ENCODE measurements around the gene HTR3B.
"Not testable (repeated sequence)": the region's sequence is repeated elsewhere in the genome, so short reads cannot be mapped to it uniquely, and the experiment has no call there.

Gene HTR3B, protein sequence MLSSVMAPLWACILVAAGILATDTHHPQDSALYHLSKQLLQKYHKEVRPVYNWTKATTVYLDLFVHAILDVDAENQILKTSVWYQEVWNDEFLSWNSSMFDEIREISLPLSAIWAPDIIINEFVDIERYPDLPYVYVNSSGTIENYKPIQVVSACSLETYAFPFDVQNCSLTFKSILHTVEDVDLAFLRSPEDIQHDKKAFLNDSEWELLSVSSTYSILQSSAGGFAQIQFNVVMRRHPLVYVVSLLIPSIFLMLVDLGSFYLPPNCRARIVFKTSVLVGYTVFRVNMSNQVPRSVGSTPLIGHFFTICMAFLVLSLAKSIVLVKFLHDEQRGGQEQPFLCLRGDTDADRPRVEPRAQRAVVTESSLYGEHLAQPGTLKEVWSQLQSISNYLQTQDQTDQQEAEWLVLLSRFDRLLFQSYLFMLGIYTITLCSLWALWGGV

DNA sequence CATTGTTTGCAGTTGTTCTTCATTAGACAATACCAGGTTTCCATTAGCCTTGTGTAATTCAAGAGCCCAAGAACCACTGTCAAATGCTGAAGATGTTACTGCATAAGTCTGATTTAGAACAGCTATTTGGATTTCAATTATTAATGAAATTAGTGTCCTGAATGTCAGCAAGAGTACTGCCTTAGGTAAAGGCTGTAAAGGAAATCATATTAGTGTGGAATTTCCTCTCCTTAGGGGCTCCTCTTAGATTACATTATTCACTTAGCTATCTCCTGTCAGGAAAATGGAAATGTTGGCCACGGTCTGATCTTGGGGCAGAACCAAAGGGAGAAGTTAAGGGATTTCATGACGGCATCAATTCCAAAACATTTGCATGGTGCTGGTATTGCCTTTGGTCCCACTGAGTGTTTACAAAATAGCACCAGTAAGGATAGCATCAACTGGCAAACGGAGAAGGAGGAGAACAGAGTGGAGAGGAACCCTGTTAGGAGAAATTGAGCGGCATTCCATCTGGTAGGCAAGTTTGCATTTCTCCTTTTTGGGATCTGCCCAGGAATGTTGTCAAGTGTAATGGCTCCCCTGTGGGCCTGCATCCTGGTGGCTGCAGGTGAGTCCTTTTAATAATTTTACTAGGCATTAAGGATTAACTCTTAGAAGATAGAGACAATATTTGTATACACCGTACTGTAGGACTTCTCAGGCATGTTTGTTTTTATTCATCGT lies at the start of gene HTR3B:
Gene HTR3B, plus strand, starts transcription at position 418 of the 723 bp plus-strand sequence. Its CDS starts 138 bp downstream, at position 556.
- DNase-seq (ENCODE audit: low spot score), result no peak

DNA sequence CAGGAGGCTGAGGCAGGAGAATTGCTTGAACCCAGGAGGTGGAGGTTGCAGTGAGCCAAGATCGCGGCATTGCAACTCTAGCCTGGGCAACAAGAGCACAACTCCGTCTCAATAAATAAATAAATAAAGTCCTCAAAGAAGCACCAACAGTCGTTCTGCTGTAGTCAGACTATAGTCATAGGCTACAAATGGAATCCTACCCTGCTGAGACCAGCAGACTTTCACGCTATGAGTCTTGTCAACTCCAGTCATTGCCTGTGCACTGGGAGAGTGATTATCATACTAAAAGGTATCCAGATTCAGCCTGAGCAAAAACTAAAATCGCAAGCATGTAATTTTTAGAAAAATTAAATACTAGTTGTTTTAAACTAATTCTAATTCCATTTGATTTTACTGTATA lies 48.8 kb upstream of the HTR3B start:
- no peak for DNase-seq (ENCODE audit: low spot score)

DNA sequence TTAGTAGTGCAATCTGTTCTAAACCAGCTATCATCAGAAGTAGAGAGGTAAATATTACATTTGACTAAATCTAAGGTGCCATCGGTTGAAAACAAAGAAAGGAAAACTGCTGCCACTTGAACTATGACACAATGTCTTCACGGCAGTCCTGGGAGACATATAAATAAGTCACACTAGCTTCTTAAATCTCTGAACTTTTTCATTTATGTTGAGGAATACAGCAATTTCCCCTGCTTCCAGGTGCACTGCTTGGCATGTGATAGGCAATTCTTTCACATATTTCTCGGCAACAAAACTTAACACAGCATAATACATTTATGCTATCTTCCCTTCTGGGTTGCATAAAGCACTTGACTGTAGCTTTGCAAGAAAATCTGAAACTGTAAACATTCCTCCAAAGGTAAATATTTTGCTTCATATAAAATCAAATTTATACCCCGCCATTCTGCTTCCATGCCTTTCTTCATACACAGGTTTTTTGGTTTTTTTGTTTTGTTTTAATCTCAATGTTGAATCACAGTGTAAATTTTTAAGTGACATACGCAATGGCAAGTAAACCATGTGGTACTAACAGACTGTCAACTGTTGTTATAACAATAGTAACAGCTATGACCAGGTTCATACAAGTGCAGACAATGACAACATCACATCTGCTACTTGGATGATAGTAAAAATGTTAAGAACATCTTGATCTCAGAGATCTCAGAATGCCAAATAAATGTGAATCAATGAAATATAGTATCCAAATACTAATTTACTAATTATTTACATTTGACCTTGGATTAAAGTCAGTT lies 47.4 kb upstream of the HTR3B start:
- no peak for DNase-seq (ENCODE audit: low spot score)

- no peak for DNase-seq (ENCODE audit: low spot score)
Observed at GRCh38 chr11:113859665-113860064, 44.9 kb upstream of the HTR3B start.

GRCh38 chr11:113862435-113862834 lies 42.2 kb upstream of the HTR3B start:
- no peak for DNase-seq (ENCODE audit: low spot score)

- no peak for DNase-seq (ENCODE audit: low spot score)
Observed at GRCh38 chr11:113864410-113864809, 40.2 kb upstream of the HTR3B start.

DNA sequence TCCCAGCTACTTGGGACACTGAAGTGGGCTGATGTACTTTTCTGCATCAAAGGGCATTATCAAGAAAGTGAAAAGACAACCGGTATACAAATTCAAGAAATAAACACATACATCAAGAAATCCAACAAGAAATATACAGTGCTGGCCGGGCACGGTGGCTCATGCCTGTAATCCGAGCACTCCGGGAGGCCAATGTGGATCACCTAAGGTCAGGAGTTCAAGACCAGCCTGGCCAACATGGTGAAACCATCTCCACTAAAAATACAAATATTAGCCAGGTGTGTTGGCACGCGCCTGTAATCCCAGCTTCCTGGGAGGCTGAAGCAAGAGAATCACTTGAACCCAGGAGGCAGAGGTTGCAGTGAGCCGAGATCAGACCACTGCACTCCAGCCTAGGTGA lies 38.7 kb upstream of the HTR3B start:
- DNase-seq (ENCODE audit: low spot score), result no peak

DNA sequence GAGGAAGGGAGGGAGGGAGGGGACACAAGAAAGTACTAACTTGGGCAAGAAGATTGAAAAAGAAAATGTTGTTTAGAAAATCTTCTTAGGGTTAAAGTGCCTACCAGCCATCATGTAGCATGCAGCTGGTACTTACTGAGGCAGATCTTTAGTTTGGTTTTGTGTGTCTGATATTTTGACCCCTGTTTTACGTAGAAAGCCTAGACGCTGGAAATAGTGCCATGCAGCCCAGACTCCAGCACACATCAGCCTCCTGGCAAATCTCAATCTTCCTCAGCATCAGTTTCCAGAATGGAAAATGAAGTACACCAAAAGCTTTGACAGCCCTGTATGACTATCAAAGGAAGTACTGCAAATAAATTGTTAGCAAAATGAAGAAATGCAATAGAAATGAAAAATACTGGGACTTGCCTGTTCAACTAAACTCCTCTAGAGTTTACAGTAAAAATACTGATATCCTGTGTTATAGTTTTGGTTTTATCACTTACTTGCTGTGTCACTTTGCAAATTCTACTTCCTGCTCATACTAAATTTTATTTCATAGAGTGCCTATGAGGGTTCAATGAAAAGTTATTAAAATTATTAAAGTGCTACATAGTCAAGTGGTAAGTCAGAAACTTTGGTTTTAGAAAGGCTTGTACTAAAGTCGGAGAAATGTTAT lies 36.6 kb upstream of the HTR3B start:
- DNase-seq (ENCODE audit: low spot score), result no peak

GRCh38 chr11:113871336-113871735 lies 33.3 kb upstream of the HTR3B start:
- no peak for DNase-seq (ENCODE audit: low spot score)

- DNase-seq (ENCODE audit: low spot score), result no peak
Observed at GRCh38 chr11:113873236-113873626, 31.4 kb upstream of the HTR3B start.

DNA sequence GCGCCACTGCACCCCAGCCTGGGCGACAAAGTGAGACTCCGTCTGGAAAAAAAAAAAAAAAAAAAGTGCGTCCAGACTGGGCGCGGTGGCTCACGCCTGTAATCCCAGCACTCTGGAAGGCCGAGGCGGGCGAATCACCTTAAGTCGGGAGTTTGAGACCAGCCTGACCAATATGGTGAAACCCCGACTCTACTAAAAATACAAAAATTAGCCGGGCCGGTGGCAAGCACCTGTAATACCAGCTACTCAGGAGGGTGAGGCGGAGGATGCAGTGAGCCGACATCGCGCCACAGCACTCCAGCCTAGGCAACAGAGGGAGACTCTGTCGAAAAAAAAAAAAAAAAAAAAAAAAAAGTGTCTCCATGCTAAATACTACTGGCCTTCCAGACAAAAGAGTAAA lies 30.5 kb upstream of the HTR3B start:
- no peak for DNase-seq (ENCODE audit: low spot score)

DNA sequence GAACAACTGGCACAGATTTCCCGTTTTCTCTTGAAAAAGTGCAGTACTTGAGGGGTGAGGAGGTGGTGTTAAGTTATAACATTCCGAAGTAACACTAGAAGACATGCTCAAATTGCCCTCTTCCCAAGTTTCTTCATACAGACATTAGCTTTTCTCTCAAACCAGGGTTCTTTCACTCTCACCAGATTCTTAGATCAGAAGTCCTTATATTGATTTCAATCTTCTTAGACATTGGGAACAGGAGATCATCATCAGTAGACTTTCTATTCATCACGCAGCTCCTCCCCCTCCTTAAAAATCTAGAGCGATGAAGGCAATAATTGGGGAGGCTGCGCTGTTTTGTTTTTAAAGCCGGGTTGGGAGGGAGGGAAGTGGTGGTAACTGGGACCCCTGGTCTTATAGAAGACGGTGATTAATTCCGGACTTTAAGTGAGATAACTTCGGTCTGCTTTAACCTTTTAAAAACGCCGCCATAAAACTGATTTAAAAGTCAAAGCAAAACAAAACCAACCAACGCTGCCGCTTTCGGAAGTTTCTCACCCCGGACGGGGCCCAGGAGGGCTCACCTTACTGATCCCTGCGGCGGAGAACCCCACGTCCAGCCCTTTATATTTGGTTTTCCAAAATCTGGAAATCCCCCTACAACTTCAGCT lies 29.9 kb upstream of the HTR3B start:
- DNase-seq (ENCODE audit: low spot score), result no peak

DNA sequence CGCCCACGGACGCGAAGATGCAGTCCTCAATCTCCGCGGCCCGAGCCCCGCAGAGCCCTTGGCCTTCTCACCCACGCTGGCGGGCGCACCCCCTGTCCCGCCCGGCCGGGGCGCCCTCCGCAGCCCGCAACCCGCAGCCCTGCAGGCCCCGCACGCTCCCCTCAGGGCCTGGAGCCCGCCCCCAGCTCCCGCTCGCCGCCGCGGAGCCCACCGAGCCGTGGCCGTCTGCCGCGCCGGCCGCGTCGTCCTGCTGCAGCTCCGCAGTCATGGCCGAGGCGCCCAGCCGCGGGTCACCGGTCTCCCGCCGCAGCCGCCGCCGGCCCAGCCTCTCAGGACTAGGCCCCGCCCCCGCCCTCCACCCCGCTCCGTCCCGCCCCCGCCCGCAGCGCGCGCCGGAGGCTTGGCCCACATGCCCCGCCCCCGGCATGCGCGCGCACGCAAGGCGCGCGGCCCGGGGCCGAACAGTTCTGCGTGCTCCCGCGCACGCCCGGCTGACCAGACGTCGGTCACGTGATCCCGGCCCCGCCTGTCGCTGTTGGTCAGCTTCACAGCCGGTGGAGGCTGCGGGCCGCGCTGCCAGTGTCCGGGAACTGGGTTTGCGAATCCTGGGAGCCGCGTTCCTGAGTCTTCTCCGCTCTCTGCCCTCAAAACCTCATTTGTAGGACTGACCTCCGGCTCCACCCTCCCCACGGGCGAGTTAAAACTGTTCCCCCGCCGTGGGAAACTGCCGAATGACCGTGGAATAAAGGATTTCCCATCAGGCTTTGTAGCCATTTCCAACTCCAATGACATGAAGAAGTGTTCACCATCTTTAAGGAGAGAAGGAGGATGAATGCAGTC lies 29.1 kb upstream of the HTR3B start, which contains the start of gene USP28:
Gene USP28, minus strand, starts transcription at position 339 of the 840 bp plus-strand sequence. Its CDS starts 71 bp downstream, at position 268.
- DNase-seq (ENCODE audit: low spot score), result peak; percentile 99

DNA sequence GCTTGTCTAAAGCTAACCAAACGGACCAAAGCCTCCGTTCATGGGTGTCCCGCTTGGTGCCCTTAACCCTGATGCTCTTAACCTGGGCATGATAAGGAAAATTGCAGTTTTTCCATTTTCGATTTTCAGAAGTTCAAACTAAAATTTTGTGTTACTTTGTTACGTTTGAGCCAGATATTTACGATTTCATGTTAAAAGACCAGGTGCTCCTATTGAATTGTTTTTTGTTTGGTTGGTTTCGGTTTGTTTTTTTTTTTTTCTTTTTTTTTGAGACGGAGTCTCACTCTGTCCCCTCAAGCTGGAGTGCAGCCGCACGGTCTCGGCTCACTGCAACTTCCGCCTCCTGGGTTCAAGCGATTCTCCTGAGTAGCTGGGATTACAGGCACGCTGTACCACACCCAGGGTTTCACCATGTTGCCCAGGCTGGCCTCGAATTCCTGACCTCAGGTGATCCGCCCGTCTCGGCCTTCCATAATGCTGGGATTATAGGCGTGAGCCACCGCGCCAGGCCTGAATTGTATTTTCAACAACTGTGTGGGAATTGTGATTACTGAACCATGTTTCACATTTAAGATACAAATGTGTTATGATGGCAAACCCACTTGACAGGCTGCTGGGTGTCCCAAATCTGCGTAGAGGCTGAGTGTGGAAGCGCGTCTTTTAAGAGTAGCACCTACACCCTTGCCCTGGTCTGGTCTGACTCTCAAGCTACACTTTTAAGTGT lies 28.4 kb upstream of the HTR3B start:
- no peak for DNase-seq (ENCODE audit: low spot score)

DNA sequence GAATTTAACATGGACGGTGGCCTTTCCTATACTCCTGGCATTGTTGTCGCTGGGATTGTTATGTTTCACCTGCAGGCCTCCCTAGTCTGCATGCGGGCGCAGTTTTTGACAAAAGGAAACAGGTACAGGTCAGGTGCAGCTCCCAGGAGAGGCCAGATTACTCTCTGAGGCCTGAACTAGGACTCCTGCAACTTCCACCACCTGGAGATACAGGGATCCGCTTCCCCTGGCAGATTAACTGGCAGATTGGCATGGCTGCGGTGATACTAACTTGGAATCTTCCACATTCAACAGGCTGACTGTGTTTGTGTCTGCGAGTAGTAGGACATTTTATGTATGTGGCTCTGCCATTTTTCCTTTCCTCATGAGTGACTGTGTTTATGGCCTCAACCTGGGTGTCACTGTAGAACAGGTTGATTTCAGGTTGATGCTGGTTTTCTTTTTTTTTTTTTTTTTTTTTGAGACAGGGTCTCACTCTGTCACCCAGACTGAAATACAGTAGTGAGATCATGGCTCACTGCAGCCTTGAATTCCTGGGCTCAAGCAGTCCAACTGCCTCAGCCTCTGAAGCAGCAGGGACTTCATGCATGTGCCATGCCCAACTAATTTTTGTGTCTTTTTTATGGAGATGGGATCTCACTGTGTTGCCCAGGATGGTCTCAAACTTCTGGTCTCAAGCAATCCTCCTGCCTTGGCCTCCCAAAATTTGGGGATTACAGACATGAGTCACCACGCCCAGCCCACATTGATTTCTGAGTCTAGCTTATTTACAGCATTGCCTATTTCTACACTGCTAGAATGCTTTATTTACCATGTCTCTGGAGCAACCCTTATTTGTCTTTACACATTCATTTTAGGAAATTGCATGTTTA lies 27.6 kb upstream of the HTR3B start:
- no peak for DNase-seq (ENCODE audit: low spot score)

DNA sequence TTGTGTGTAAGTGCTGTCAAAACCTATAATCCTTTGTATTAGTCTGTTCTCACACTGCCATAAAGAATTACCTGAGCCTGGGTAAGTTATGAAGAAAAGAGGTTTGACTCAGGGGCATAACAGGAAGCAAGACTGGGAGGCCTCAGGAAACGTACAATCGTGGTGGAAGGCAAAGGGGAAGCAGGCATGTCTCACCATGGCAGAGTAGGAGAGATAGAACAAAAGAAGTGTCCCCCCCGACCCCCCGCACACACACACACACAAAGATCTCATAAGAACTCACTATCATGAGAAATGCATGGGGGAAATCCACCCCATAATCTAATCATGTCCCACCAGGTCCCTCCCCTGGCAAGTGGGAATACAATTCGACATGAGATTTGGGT lies 26.9 kb upstream of the HTR3B start:
- no peak for DNase-seq (ENCODE audit: low spot score)

GRCh38 chr11:113879446-113879845 lies 25.1 kb upstream of the HTR3B start:
- not testable (repeated sequence) for DNase-seq (ENCODE audit: low spot score)

- DNase-seq (ENCODE audit: low spot score), result no peak
Observed at GRCh38 chr11:113880971-113881370, 23.6 kb upstream of the HTR3B start.

DNA sequence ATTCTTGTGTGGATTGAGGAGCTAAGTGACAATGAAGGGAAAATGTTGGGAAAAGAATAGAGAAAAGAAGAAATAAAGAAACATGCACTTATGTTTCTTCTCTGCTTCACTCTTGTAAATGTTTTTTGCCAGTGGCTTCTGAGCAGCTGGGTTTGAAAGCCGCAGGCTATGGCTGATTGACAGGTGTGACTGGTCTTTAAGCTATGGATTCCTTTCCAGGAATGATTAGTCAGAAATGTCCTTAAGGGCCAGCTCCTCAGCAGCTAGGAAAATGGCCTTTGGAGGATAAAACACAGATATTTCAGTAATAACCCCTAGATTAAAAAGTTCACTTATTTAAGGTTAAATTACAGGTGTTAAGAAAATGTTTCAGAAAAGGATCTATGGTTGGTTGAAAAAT lies 22.7 kb upstream of the HTR3B start:
- no peak for DNase-seq (ENCODE audit: low spot score)

Measured in iPS-NIHi11 (cell line).